NB4 (cell line): ENCODE results near the gene DMWD.

Experiments
- CTCF ChIP-seq: IDR thresholded peaks from one replicate; pipeline ENCODE4 v1.5.1; 2012; ENCODE audit warnings: low read depth, low read length
- MAX ChIP-seq: IDR thresholded peaks from 2 replicates; pipeline ENCODE4 v1.6.1; 2011; ENCODE audit warnings: low read depth, low read length
- POLR2A ChIP-seq: IDR thresholded peaks from 2 replicates; pipeline ENCODE4 v1.6.1; 2011; ENCODE audit warnings: mild to moderate bottlenecking; ENCODE audit not compliant: insufficient read length; ENCODE audit errors: extremely low read depth

GRCh38 chr19:45769821-45770191, 22.8 kb downstream of the DMWD start:
- no peak for TF ChIP-seq POLR2A
- TF ChIP-seq CTCF: no peak
- TF ChIP-seq MAX: no peak
